Measurements from ENCODE around the gene SLC8A2. TPM values are rescaled to one million over a fixed set of nuclear protein-coding genes. Genes with fewer than 3 reads are reported as not detected.

SLC8A2 gene
- total RNA-seq, 4 donors from 2014 or later, result 0.19 to 1.4 (median 0.47) TPM; not detected in 1

GRCh38 chr19:47423203-47423882 is 48.4 kb downstream of the SLC8A2 start:
- DNase-seq (ENCODE audit: low spot score) (no peak), ATAC-seq (ENCODE audit: low FRiP score) (no peak)
- TF ChIP-seq CTCF (IDR thresholded peaks at IDR 0.05), result no peak

DNA sequence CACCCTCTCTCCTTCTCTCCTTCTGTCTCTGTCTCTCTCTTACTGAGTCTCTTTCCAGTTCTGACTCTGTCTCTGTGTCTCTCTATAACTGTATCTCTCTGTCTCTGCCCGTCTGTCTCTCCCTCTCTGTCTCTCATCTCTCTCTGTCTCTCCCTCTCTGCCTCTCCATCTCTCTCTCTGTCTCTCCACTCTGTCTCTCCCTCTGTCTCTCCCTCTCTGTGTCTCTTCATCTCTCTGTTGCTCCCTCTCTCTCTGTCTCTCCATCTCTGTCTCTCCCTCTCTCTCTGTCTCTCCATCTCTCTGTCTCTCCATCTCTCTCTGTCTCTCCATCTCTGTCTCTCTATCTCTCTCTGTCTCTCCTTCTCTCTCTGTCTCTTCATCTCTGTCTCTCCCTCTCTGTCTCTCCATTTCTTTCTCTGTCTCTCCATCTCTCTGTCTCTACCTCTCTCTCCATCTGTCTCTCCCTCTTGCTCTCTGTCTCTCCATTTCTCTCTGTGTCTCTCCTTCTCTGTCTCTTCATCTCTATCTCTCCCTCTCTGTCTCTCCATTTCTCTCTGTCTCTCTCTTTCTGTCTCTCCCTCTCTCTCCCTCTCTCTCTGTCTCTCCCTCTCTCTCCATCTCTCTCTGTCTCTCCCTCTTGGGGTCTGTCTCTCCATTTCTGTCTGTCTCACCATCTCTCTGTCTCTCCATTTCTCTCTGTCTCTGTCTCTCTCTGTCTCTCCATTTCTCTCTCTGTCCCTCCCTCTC is 49.1 kb downstream of the SLC8A2 start:
- TF ChIP-seq CTCF (IDR thresholded peaks at IDR 0.05), result no peak
- no peak for ATAC-seq (ENCODE audit: low FRiP score)
- no peak for DNase-seq (ENCODE audit: low spot score)

DNA sequence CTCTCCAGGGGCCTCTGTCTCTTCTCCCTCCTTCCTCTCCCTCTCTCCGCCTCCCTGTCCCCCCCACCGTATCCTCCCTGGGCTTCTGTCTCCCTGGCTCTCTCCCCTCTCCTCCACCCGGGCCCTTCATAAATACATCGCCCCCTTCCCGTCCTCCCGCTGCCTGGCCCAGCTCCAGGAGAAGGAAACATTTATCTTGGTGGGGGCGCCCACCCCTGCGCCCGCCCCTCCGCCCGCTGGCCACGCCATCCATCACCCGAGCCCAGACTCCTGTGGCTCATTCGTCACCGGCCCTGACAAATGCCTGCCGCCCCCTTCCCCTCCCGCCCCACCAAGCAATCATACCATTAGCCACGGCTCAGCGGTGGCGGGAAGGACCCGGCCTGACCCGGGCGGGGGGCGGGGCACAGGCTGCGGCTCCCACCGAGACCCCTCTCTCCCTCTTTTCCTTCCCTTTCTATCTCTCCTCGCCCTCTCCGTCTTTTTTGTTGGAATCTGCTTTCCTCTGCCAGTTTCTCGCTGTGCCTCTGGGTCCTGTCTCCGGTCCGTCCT is 49.8 kb downstream of the SLC8A2 start:
- no peak for DNase-seq (ENCODE audit: low spot score)
- TF ChIP-seq CTCF (IDR thresholded peaks at IDR 0.05), result no peak
- ATAC-seq (ENCODE audit: low FRiP score), result no peak

DNA sequence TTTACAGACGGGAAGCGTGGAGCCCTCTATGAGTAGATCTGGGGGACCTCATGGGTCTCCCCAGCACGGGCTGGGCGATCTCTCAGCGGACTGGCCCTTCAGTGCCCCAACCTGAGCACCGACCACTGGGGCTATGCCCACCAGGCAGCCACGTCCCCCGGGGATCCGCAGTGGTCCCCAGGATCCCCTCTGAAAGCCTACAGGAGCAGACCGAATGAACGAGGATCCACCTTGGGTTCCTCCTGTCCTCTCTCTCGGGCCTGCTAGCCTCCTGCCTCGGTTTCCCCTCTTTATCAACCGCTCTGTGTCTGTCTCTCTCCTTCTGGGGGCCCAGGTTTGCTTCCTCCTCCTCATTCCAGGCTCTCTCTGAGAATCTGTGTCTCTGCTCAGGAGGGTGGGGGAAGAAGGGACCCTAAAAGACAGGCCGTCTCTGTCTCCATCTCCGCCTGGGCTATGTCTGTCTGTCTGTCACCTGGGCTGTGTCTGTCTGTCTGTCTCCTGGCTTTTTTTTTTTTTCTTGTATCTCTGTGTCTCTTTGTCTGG is 50.4 kb downstream of the SLC8A2 start:
- no peak for TF ChIP-seq CTCF (IDR thresholded peaks at IDR 0.05)
- no peak for ATAC-seq (ENCODE audit: low FRiP score)
- no peak for DNase-seq (ENCODE audit: low spot score)

- no peak for DNase-seq (ENCODE audit: low spot score)
- no peak for ATAC-seq (ENCODE audit: low FRiP score)
- no peak for TF ChIP-seq CTCF (IDR thresholded peaks at IDR 0.05)
Measured at GRCh38 chr19:47419789-47420188, 51.9 kb downstream of the SLC8A2 start.

- ATAC-seq (ENCODE audit: low FRiP score) (no peak), DNase-seq (ENCODE audit: low spot score) (no peak)
- no peak for TF ChIP-seq CTCF (IDR thresholded peaks at IDR 0.05)
Measured at GRCh38 chr19:47419030-47419783, 52.5 kb downstream of the SLC8A2 start, which contains the start of gene MEIS3. Gene MEIS3, minus strand, starts transcription at chr19:47419527. Its CDS starts 446 bp downstream, at chr19:47419081.

Measured in omental fat pad (tissue), 4 donors.